22Rv1 (cell line): Measurements from ENCODE around the gene GALNT1.

Source experiments
- H3K27ac ChIP-seq: fragments of 450-650 bp; 2 replicates; pipeline ENCODE4 v1.5.1; 2017
- CTCF ChIP-seq: fragments of 450-650 bp; IDR thresholded peaks from 2 replicates; pipeline ENCODE4 v1.5.1; 2017; ENCODE audit warnings: mild to moderate bottlenecking
- ZFX ChIP-seq: fragments of 450-650 bp; IDR thresholded peaks from 2 replicates; pipeline ENCODE4 v1.6.1; 2017; ENCODE audit warnings: antibody characterized with exemption, borderline replicate concordance

Gene GALNT1

DNA sequence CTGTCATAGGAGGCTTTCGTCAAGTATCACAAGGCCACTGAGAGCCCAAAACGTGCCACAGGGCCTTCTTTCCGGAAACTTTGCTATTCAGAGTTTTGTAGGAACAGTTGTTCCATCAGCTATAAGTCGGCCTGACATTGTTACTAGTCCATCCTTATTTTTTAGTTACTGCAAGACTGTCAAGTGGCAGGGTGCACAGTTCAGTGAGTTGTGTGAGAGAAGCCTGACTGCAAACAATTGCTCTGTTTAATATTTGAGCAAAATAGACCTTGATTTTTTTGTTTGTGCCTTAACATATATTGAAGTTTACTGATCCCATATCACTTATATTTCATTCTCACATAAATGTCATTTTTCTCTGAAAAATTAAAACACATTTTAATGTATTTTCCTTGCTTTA lies 110.1 kb downstream of the GALNT1 start:
- no peak for TF ChIP-seq ZFX

DNA sequence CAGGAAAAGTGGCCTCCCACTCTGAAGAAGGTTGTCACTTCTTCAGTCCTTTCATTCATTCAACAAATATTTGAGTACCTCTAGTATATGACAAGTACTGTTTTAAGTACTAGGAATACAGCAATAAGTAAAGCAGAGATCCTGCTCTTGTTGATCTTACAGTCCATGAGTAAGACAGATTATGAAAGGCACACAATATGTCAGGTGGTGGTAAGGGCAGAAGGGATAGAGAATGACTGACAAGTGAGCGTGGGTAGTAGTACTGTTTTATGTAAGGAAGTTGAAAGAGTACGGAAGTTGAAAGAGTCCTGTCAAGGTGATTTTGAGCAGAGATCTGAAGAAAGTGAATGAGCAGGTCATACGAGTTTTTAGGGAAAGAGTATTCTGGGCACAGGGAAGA lies 111.3 kb downstream of the GALNT1 start:
- no peak overlapping the region for H3K27ac ChIP-seq
- no peak for TF ChIP-seq ZFX
- no peak for TF ChIP-seq CTCF

More for the DNA sequence above, 110.1 kb downstream of the GALNT1 start:
- no peak overlapping the region for H3K27ac ChIP-seq

GRCh38 chr18:35693829-35694228 lies 112.3 kb downstream of the GALNT1 start:
- no peak overlapping the region for H3K27ac ChIP-seq
- no peak for TF ChIP-seq CTCF

DNA sequence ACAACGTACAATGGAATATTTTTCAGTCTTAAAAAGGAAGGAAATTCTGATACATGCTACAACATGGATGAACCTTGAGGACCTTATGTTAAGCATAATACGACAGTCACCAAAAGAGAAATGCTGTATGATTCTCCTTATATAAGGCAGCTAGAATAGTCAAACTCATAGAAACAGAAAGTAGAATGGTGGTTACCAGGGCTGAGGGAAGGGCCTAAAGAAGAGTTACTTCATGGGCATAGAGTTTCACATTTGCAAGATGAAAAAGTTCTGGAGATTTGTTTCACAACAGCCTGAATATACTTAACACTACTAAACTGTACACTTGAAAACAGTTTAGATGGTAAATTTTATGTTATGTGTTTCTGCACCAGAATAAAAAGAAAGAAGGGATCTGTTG lies 113.3 kb downstream of the GALNT1 start:
- TF ChIP-seq ZFX (no peak), CTCF (no peak)

GRCh38 chr18:35695384-35695783 lies 113.8 kb downstream of the GALNT1 start:
- no peak for TF ChIP-seq ZFX
- TF ChIP-seq CTCF = no peak
- H3K27ac ChIP-seq = no peak overlapping the region

More for the DNA sequence above, 113.3 kb downstream of the GALNT1 start:
- H3K27ac ChIP-seq = no peak overlapping the region

DNA sequence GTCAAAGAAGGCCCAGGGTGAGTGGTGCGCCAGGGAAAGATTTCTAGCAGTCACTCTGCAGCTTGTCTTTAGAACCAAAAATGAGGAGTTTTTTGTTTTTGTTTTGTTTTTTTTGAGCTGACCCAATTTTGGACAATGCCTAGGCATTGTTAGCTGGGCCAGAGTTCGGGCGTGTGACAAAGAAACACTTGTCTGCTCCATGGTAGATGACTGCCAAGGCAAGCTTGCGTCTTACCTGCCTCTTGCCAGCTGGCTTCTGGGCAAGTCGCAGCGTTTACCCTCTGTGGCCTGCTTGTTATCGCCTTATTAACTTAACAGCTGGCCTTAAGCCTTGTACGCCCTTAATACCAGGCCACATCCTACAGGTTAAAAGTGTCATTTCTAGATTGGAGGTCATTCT lies 114.3 kb downstream of the GALNT1 start:
- no peak for TF ChIP-seq ZFX
- TF ChIP-seq CTCF = no peak
- no peak overlapping the region for H3K27ac ChIP-seq

GRCh38 chr18:35696307-35696706 lies 114.8 kb downstream of the GALNT1 start:
- H3K27ac ChIP-seq = no peak overlapping the region
- no peak for TF ChIP-seq ZFX
- no peak for TF ChIP-seq CTCF

- TF ChIP-seq ZFX (no peak), CTCF (no peak)
- no peak overlapping the region for H3K27ac ChIP-seq
These were observed 116.3 kb downstream of the GALNT1 start for GRCh38 chr18:35697869-35698268.
